Tibial artery (tissue), 4 donors: Measurements from ENCODE around the gene PDCL3.

Experiments used
- DNase-seq, 2 donors: peaks; one replicate each; pipeline ENCODE4 v3.0.0-alpha.2; 2019
- H3K27ac ChIP-seq, 2 donors: fragments of 200-600 bp; sonication (generic) in 1 of 2; 1 replicate in 1 of 2; 2 replicates in 1 of 2; pipeline ENCODE4 v1.5.1; 2018 to 2019; ENCODE audit warnings: mild to moderate bottlenecking in 1 of 2
- H3K27me3 ChIP-seq, 2 donors: fragments of 200-600 bp; sonication (generic) in 1 of 2; one replicate each; pipeline versions ENCODE4 v1.5.1 to v1.6.0; 2016 to 2019
- H3K36me3 ChIP-seq, 3 donors: fragments of 200-600 bp; sonication (generic) in 2 of 3; one replicate each; pipeline ENCODE4 v1.5.1; 2016 to 2019; ENCODE audit warnings: mild to moderate bottlenecking in 2 of 3
- H3K4me1 ChIP-seq, 4 donors: fragments of 200-600 bp; sonication (generic) in 2 of 4; 1 replicate in 3 of 4; 2 replicates in 1 of 4; pipeline ENCODE4 v1.5.1; 2016 to 2019
- H3K4me3 ChIP-seq, 2 donors: fragments of 200-600 bp; sonication (generic) in 1 of 2; 1 replicate in 1 of 2; 2 replicates in 1 of 2; pipeline ENCODE4 v1.5.1; 2018 to 2019; ENCODE audit warnings: mild to moderate bottlenecking in 2 of 2
- H3K9me3 ChIP-seq, 3 donors: fragments of 200-600 bp; sonication (generic) in 1 of 3; one replicate each; pipeline ENCODE4 v1.5.1; 2016 to 2019
- CTCF ChIP-seq, 2 experiments: fragments of 200-600 bp in 1 of 2; fragments of 450-650 bp in 1 of 2; IDR thresholded peaks; one replicate each; pipeline ENCODE4 v1.5.1; 2017 to 2019; ENCODE audit warnings: antibody characterized with exemption in 2 of 2, mild to moderate bottlenecking in 1 of 2, moderate library complexity in 1 of 2
- intact Hi-C: fragments of 100-400 bp; cut with DNase I; formaldehyde crosslinking; loops from one replicate; pipeline ENCODE4 v1.15.0; 2023; ENCODE audit warnings: low total_unique reads

The PDCL3 gene

DNA sequence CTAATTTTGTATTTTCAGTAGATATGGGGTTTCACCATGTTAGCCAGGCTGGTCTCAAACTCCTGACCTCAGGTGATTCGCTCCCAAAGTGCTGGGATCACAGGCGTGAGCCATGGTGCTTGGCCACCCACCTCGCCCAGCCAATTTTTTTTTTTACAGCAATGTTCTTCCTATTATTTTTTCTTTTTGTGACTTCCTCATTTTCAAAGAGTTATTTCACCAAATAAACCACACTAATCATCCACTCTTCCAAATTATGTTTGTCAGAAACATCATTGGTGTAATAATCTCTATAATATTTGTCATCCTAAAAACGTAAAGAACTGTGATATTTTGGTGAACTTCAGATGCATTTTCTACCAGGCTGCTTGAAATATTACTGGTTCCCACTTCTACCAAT lies 16.3 kb upstream of the PDCL3 start:
- intact Hi-C loops: no loop called here
- Histone ChIP-seq H3K4me3 (no peak overlapping the region), H3K36me3 (no peaks in the 10 kb centered on the region), H3K27me3 (no peaks in the 10 kb centered on the region), H3K27ac (no peak overlapping the region), H3K4me1 (no peaks in the 10 kb centered on the region), H3K9me3 (no peaks in the 10 kb centered on the region)
- TF ChIP-seq CTCF (IDR thresholded peaks at IDR 0.05): no peak
- DNase-seq: no peak

GRCh38 chr2:100548771-100549170 lies 14.0 kb upstream of the PDCL3 start:
- Histone ChIP-seq H3K27me3 (no peaks in the 10 kb centered on the region), H3K4me3 (no peak overlapping the region), H3K4me1 (no peaks in the 10 kb centered on the region), H3K9me3 (no peaks in the 10 kb centered on the region), H3K36me3 (no peaks in the 10 kb centered on the region), H3K27ac (no peak overlapping the region)
- intact Hi-C loops: no loop called here
- DNase-seq: no peak
- no peak for TF ChIP-seq CTCF (IDR thresholded peaks at IDR 0.05)

DNA sequence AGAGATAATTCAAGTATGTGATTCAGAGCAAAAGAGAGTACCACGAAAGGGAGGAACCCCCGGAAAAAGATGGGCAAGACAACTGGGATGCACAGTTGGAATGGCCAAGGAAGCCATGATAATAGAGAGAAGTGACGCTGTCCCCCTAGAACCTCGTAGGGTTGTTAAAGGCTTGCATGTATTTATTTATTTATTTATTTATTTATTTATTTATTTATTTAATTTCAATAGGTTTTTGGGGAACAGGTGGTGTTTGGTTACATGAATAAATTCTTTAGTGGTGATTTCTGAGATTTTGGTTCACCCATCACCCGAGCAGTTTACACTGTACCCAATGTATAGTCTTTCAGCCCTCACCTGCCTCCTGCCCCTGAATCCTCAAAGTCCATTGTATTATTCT lies 11.5 kb upstream of the PDCL3 start:
- TF ChIP-seq CTCF (IDR thresholded peaks at IDR 0.05): no peak
- no peak overlapping the region for H3K27ac ChIP-seq
- intact Hi-C loops: loop anchor here (10.0 kb wide), 1 partner anchor 127 kb away; no protein-coding TSS in a partner anchor
- H3K9me3 ChIP-seq: no peaks in the 10 kb centered on the region
- H3K36me3 ChIP-seq: no peaks in the 10 kb centered on the region
- no peaks in the 10 kb centered on the region for H3K27me3 ChIP-seq
- no peaks in the 10 kb centered on the region for H3K4me1 ChIP-seq
- no peak overlapping the region for H3K4me3 ChIP-seq
- no peak for DNase-seq

DNA sequence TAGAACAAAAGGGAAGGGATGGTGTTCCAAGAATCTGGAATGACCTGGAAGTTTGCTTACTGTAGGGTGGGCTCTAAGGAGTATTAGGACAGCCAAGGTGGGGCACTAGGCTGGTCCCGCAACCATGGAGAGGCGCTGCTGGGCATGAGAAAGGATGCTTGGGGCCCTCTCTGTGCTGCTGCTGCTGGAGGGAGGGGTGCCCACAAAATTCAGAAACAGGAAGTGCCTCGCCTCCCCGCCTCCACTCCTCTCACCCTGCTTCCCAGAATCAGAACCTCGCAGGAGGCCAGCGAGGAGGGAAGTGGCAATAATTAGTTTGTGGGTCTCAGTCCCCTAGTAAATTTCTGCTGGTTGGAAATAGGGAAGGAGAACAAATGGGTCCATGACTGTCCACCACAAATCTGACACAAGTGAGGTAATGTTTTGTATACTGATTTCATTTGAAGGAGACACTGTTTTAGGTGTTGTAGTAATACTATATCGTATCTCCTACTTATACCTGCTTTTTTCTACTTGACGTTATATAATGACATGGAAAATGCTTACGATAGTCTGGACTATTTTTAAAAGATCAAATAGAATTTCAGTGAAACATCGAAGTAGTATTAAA lies 7.9 kb upstream of the PDCL3 start:
- no peak for TF ChIP-seq CTCF (IDR thresholded peaks at IDR 0.05)
- Histone ChIP-seq H3K27ac (no peak overlapping the region), H3K36me3 (no peaks in the 10 kb centered on the region), H3K4me1 (no peaks in the 10 kb centered on the region), H3K4me3 (no peak overlapping the region), H3K27me3 (no peaks in the 10 kb centered on the region), H3K9me3 (no peaks in the 10 kb centered on the region)
- no peak for DNase-seq
- intact Hi-C loops: loop anchor here (10.0 kb wide), 1 partner anchor 130 kb away; no protein-coding TSS in a partner anchor

GRCh38 chr2:100556746-100557145 lies 6.0 kb upstream of the PDCL3 start:
- no peak overlapping the region for H3K27ac ChIP-seq

More at GRCh38 chr2:100556746-100557145, 6.0 kb upstream of the PDCL3 start:
- H3K27me3 ChIP-seq: no peaks in the 10 kb centered on the region
- DNase-seq: no peak
- no peak for TF ChIP-seq CTCF (IDR thresholded peaks at IDR 0.05)
- peaks cover 0 to under 1% (median 0%) of the 10 kb centered on the region in 4 donors for H3K4me1 ChIP-seq
- intact Hi-C loops: loop anchor here (10.0 kb wide), 1 partner anchor 132 kb away; no protein-coding TSS in a partner anchor
- no peak overlapping the region for H3K4me3 ChIP-seq
- no peaks in the 10 kb centered on the region for H3K9me3 ChIP-seq
- H3K36me3 ChIP-seq: no peaks in the 10 kb centered on the region
